Measurements from ENCODE around the gene ZFYVE28.

The ZFYVE28 gene

GRCh38 chr4:2263926-2264321 lies 154.5 kb downstream of the ZFYVE28 start:
- TF ChIP-seq, protein P1, sequence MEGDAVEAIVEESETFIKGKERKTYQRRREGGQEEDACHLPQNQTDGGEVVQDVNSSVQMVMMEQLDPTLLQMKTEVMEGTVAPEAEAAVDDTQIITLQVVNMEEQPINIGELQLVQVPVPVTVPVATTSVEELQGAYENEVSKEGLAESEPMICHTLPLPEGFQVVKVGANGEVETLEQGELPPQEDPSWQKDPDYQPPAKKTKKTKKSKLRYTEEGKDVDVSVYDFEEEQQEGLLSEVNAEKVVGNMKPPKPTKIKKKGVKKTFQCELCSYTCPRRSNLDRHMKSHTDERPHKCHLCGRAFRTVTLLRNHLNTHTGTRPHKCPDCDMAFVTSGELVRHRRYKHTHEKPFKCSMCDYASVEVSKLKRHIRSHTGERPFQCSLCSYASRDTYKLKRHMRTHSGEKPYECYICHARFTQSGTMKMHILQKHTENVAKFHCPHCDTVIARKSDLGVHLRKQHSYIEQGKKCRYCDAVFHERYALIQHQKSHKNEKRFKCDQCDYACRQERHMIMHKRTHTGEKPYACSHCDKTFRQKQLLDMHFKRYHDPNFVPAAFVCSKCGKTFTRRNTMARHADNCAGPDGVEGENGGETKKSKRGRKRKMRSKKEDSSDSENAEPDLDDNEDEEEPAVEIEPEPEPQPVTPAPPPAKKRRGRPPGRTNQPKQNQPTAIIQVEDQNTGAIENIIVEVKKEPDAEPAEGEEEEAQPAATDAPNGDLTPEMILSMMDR (IDR thresholded peaks at IDR 0.05), result no peak
- H3K4me3 ChIP-seq (ENCODE audit: low read depth in 1 of 2, low read length in 1 of 2), result no peak overlapping the region
- no peaks in the 10 kb centered on the region for H3K36me3 ChIP-seq
- no peaks in the 10 kb centered on the region for H3K27me3 ChIP-seq
- no peaks in the 10 kb centered on the region for H3K9me3 ChIP-seq
- H3K27ac ChIP-seq, result no peak overlapping the region
- peaks cover 14 to 26% of the 10 kb centered on the region in 2 experiments for H3K4me1 ChIP-seq (ENCODE audit: control insufficient read depth in 1 of 2, insufficient read depth in 1 of 2, low read depth in 1 of 2, low read length in 1 of 2)

DNA sequence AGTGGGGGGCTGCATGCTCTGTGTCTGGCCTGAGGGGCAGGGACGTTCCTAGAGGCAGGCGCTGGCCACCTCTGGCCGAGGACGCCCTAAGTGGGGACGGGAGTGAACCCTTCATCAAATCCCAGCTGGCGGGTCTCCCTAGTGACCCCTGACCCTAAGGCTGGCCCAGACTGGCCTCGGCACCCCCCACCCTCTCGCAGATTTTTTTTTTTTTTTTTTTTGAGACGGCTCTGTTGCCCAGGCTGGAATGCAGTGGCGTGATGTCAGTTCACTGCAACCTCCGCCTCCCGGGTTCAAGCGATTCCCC lies 155.5 kb downstream of the ZFYVE28 start:
- peak overlapping the region; percentile 96 for H3K27ac ChIP-seq
- no peaks in the 10 kb centered on the region for H3K27me3 ChIP-seq
- peaks cover 10% of the 10 kb centered on the region for H3K36me3 ChIP-seq
- peak overlapping the region; percentile 74 to 94 for H3K4me3 ChIP-seq (ENCODE audit: low read depth in 1 of 2, low read length in 1 of 2)
- H3K4me1 ChIP-seq (ENCODE audit: control insufficient read depth in 1 of 2, insufficient read depth in 1 of 2, low read depth in 1 of 2, low read length in 1 of 2), result peaks cover 14 to 26% of the 10 kb centered on the region in 2 experiments
- H3K9me3 ChIP-seq, result no peaks in the 10 kb centered on the region
- TF ChIP-seq, protein P1 (IDR thresholded peaks at IDR 0.05), result no peak

- TF ChIP-seq, protein P1 (IDR thresholded peaks at IDR 0.05), result peak; percentile 36
- Histone ChIP-seq H3K36me3 (peaks cover 14% of the 10 kb centered on the region), H3K9me3 (no peaks in the 10 kb centered on the region), H3K27ac (peak overlapping the region; percentile 96), H3K4me1 (ENCODE audit: control insufficient read depth in 1 of 2, insufficient read depth in 1 of 2, low read depth in 1 of 2, low read length in 1 of 2) (peaks cover 14 to 26% of the 10 kb centered on the region in 2 experiments), H3K27me3 (no peaks in the 10 kb centered on the region), H3K4me3 (ENCODE audit: low read depth in 1 of 2, low read length in 1 of 2) (peak overlapping the region; percentile 74 to 94)
These were observed 156.1 kb downstream of the ZFYVE28 start for GRCh38 chr4:2262145-2262943.

DNA sequence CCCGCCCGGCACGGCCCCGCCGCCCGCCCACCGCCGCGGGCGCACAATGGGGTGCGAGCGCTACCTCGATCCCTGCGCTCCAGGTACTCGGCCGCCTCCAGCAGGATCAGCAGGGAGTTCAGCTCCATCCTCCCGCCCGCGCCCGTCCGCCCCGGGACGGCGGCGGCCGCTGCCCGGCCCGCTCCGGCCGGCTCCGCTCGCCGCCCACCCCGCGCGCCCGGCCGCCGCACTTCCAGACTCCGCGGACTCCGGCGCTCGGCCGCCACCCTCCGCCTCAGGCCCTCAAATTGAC lies 156.6 kb downstream of the ZFYVE28 start, which contains the start of gene MXD4:
TSS of gene MXD4 (minus strand) at position 257 of the 292 bp plus-strand sequence. CDS start at position 128, 129 bp downstream.
- TF ChIP-seq, protein P1 (IDR thresholded peaks at IDR 0.05), result no peak
- no peaks in the 10 kb centered on the region for H3K9me3 ChIP-seq
- peak within 1 kb of the TSS; percentile 74 to 94 for H3K4me3 ChIP-seq (ENCODE audit: low read depth in 1 of 2, low read length in 1 of 2)
- peak within 1 kb of the TSS; percentile 96 for H3K27ac ChIP-seq
- peaks cover 14 to 26% of the 10 kb centered on the region in 2 experiments for H3K4me1 ChIP-seq (ENCODE audit: control insufficient read depth in 1 of 2, insufficient read depth in 1 of 2, low read depth in 1 of 2, low read length in 1 of 2)
- H3K27me3 ChIP-seq, result no peaks in the 10 kb centered on the region
- peaks cover 20% of the 10 kb centered on the region for H3K36me3 ChIP-seq

- Histone ChIP-seq H3K9me3 (no peaks in the 10 kb centered on the region), H3K4me1 (ENCODE audit: control insufficient read depth in 1 of 2, insufficient read depth in 1 of 2, low read depth in 1 of 2, low read length in 1 of 2) (peaks cover 14 to 26% of the 10 kb centered on the region in 2 experiments), H3K36me3 (peaks cover 20% of the 10 kb centered on the region), H3K4me3 (ENCODE audit: low read depth in 1 of 2, low read length in 1 of 2) (peak overlapping the region; percentile 74 to 94), H3K27me3 (no peaks in the 10 kb centered on the region), H3K27ac (peak overlapping the region; percentile 96)
- TF ChIP-seq, protein P1 (IDR thresholded peaks at IDR 0.05), result no peak
These were observed 157.2 kb downstream of the ZFYVE28 start for GRCh38 chr4:2261110-2261852.

Data from neutrophil (primary cell).